H1 (cell line): ENCODE results near the gene TMX3.

Experiments used
- BACH1 ChIP-seq: IDR thresholded peaks from 2 replicates; pipeline ENCODE4 v1.6.1; 2012; ENCODE audit warnings: low read length, improper control_type of control experiment
- CEBPB ChIP-seq: IDR thresholded peaks from 2 replicates; pipeline ENCODE4 v1.6.1; 2012; ENCODE audit warnings: low read depth, low read length
- EZH2 ChIP-seq: fragments of 200-600 bp; sonication (generic); IDR thresholded peaks from 2 replicates; pipeline ENCODE4 v1.7.1; 2012; ENCODE audit warnings: low read depth, mild to moderate bottlenecking, moderate library complexity, low read length, inconsistent platforms; ENCODE audit not compliant: severe bottlenecking
- POLR2AphosphoS5 ChIP-seq: IDR thresholded peaks from 2 replicates; pipeline ENCODE4 v1.6.1; 2011; ENCODE audit warnings: low read depth, low read length
- RFX5 ChIP-seq: IDR thresholded peaks from 2 replicates; pipeline ENCODE4 v1.6.1; 2011; ENCODE audit warnings: low read depth, low read length, improper control_type of control experiment, borderline replicate concordance
- USF2 ChIP-seq: IDR thresholded peaks from 2 replicates; pipeline ENCODE4 v1.6.1; 2011; ENCODE audit warnings: low read length, improper control_type of control experiment
- TF ChIP-seq, protein P1 (sequence below), 3 experiments: IDR thresholded peaks; 1 replicate in 2 of 3; 2 replicates in 1 of 3; pipeline versions ENCODE4 v1.5.1 to v1.6.1; 2011; ENCODE audit warnings: low read length in 3 of 3, mild to moderate bottlenecking in 3 of 3, inconsistent platforms in 2 of 3, low read depth in 1 of 3, moderate library complexity in 1 of 3; ENCODE audit not compliant: insufficient read depth in 1 of 3; ENCODE audit errors: control extremely low read depth in 1 of 3

DNA sequence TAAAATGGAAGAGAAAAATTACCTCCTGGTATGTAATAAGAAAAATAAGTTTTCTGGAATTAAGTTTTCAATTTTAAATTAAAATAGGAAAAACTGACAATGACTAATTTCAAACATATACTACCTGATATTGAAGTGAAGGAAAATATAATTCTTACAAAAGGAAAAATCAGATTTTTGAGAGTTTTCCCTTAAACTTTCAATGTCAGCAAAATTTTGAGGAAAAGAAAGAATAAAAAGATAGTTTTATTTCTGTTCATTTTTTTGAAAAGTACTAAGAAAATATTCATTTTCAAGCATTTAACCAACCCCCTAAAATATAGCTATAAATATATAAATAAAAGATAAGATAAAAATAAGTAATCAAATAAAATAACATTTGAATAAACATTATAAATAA, 87.1 kb downstream of the TMX3 start:
- no peak for TF ChIP-seq USF2
- TF ChIP-seq CEBPB: no peak
- TF ChIP-seq, protein P1, sequence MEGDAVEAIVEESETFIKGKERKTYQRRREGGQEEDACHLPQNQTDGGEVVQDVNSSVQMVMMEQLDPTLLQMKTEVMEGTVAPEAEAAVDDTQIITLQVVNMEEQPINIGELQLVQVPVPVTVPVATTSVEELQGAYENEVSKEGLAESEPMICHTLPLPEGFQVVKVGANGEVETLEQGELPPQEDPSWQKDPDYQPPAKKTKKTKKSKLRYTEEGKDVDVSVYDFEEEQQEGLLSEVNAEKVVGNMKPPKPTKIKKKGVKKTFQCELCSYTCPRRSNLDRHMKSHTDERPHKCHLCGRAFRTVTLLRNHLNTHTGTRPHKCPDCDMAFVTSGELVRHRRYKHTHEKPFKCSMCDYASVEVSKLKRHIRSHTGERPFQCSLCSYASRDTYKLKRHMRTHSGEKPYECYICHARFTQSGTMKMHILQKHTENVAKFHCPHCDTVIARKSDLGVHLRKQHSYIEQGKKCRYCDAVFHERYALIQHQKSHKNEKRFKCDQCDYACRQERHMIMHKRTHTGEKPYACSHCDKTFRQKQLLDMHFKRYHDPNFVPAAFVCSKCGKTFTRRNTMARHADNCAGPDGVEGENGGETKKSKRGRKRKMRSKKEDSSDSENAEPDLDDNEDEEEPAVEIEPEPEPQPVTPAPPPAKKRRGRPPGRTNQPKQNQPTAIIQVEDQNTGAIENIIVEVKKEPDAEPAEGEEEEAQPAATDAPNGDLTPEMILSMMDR (IDR thresholded peaks at IDR 0.05; ENCODE audit: control extremely low read depth in 1 of 3, insufficient read depth in 1 of 3, low read depth in 1 of 3, low read length in 3 of 3): no peak
- TF ChIP-seq EZH2: no peak
- TF ChIP-seq BACH1: no peak
- no peak for TF ChIP-seq POLR2AphosphoS5
- no peak for TF ChIP-seq RFX5
